Effector memory CD8-positive, alpha-beta T cell (primary cell): ENCODE measurements around the gene ARF3.
A peak's percentile ranks its signal among the peaks of the same experiment; 100 is the strongest.

ENCODE experiments used
- ATAC-seq: fragments of 150-1000 bp; cut with Tn5 transposase; replicated peaks from 2 replicates; pipeline ENCODE4 v1.10.0; 2021; ENCODE audit warnings: mild to moderate bottlenecking, moderate library complexity
- DNase-seq, 3 experiments: peaks; one replicate each; pipeline ENCODE4 v3.0.0; 2021
- H3K27ac Mint-ChIP-seq, 2 donors: one replicate each; pipeline ENCODE4 v1.8.0; 2022; ENCODE audit warnings: mild to moderate bottlenecking in 2 of 2, mixed read lengths in 2 of 2, moderate library complexity in 2 of 2
- H3K27me3 Mint-ChIP-seq, 2 donors: one replicate each; pipeline ENCODE4 v1.8.0; 2022; ENCODE audit warnings: mixed read lengths in 2 of 2
- H3K36me3 Mint-ChIP-seq: one replicate; pipeline ENCODE4 v1.8.0; 2022; ENCODE audit warnings: mild to moderate bottlenecking, moderate library complexity, mixed read lengths; ENCODE audit not compliant: insufficient read depth
- H3K4me1 Mint-ChIP-seq, 2 donors: one replicate each; pipeline ENCODE4 v1.8.0; 2022; ENCODE audit warnings: low read depth in 2 of 2, mixed read lengths in 2 of 2
- H3K4me3 Mint-ChIP-seq, 2 donors: one replicate each; pipeline ENCODE4 v1.8.0; 2022; ENCODE audit warnings: mild to moderate bottlenecking in 2 of 2, mixed read lengths in 2 of 2, moderate library complexity in 2 of 2
- H3K9me3 Mint-ChIP-seq, 2 donors: one replicate each; pipeline ENCODE4 v1.8.0; 2022; ENCODE audit warnings: mixed read lengths in 2 of 2

The ARF3 gene

DNA sequence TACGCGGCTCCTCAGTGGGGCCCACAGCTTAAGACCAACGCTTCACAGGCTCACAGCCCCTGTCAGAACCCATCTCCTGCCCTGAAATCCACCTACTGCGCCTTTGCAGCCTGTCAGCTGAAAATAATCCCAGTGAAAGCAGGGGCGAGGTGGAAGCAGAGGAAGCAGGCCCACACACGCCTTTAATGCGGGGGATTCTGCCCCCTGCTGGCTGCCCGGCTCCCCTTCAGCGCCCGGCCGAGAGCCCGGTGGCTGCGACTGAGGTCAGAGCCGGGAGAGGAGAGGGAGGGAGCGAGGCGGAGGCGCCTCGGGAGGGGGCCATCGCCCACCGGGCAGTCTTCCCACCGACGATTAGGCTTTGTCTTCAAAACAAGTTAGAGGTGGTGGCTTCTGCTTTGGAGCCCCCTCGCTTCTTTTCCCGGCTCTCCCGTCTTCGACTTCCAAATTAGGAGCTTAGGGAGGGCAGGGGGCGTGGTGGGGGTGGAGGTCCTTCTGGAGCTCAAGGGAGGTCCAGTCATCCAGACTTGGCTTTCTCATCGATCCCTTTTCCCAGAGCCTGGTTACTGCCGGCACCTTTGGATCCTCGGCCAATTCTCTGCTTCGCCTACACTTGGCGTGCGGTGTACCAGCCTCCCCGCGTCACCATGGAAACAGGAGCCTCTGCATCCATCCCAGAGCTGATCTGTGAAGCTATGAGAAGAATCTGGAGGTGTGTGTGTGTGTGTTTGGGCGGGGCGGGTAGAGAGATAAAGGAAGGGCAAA lies 66.4 kb downstream of the ARF3 start:
- H3K4me3 Mint-ChIP-seq = no peak overlapping the region
- peak; percentile 99 for ATAC-seq

DNA sequence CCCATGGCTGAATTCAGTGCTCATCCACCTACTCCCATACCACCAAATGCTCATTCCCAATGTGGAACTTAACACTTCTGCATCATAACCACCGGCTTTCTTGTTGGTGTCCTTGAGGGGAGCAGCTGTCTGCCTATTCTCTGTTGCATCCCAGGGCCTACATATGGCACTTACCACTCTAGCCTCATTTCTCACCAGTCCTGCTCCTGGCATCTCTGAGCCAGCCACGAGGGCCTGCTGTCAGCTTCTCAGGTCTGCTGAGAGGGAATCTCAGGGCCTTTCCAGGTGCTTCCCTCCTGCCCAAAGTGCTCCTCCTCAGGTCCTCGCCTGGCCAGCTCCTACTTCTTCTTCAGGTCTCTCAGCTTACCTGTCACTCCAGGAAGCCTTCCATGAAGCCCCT lies 67.6 kb downstream of the ARF3 start:
- H3K27ac Mint-ChIP-seq = peak overlapping the region in 1 of 2 donors; percentile 60
- ATAC-seq (no peak), DNase-seq (no peak)
- no peak overlapping the region for H3K4me3 Mint-ChIP-seq
- no peaks in the 10 kb centered on the region for H3K9me3 Mint-ChIP-seq
- peaks cover 23 to 30% of the 10 kb centered on the region in 2 donors for H3K27me3 Mint-ChIP-seq
- H3K36me3 Mint-ChIP-seq = no peaks in the 10 kb centered on the region
- H3K4me1 Mint-ChIP-seq = peaks cover 0 to 2% of the 10 kb centered on the region in 2 donors

More for the DNA sequence above, 66.4 kb downstream of the ARF3 start:
- Mint-ChIP-seq H3K36me3 (no peaks in the 10 kb centered on the region), H3K27me3 (peaks cover 25 to 31% of the 10 kb centered on the region in 2 donors), H3K4me1 (peaks cover 0 to 2% of the 10 kb centered on the region in 2 donors), H3K27ac (no peak overlapping the region), H3K9me3 (no peaks in the 10 kb centered on the region)
- DNase-seq = peak; percentile 69 to 76 (median 72)
